ENCODE results near the gene IFIT2.
"Not testable (repeated sequence)": the region's sequence is repeated elsewhere in the genome, so short reads cannot be mapped to it uniquely, and the experiment has no call there.

Gene IFIT2

GRCh38 chr10:89301721-89302445 is at the start of gene IFIT2:
Gene IFIT2 (plus strand): TSS chr10:89302046. CDS start chr10:89302124, 78 bp downstream.
- no peak for DNase-seq

- no peak for DNase-seq
Observed at GRCh38 chr10:89252225-89252585, 49.6 kb upstream of the IFIT2 start.

GRCh38 chr10:89255091-89255579 is 46.7 kb upstream of the IFIT2 start:
- not testable (repeated sequence) for DNase-seq

GRCh38 chr10:89255793-89256192 is 46.1 kb upstream of the IFIT2 start:
- DNase-seq, result no peak

- DNase-seq, result no peak
Observed at GRCh38 chr10:89256340-89256739, 45.5 kb upstream of the IFIT2 start.

- no peak for DNase-seq
Observed at GRCh38 chr10:89256962-89257361, 44.9 kb upstream of the IFIT2 start.

- no peak for DNase-seq
Observed at GRCh38 chr10:89257581-89257980, 44.3 kb upstream of the IFIT2 start.

GRCh38 chr10:89258881-89259280 is 43.0 kb upstream of the IFIT2 start:
- no peak for DNase-seq

GRCh38 chr10:89262086-89263051 is 39.5 kb upstream of the IFIT2 start:
- DNase-seq, result no peak

GRCh38 chr10:89263091-89263490 is 38.8 kb upstream of the IFIT2 start:
- no peak for DNase-seq

GRCh38 chr10:89263531-89263930 is 38.3 kb upstream of the IFIT2 start:
- no peak for DNase-seq

GRCh38 chr10:89266721-89267453 is 35.0 kb upstream of the IFIT2 start:
- DNase-seq, result no peak

GRCh38 chr10:89269433-89270152 is 32.3 kb upstream of the IFIT2 start:
- DNase-seq, result no peak

GRCh38 chr10:89270153-89270483 is 31.7 kb upstream of the IFIT2 start:
- no peak for DNase-seq

GRCh38 chr10:89271532-89271931 is 30.3 kb upstream of the IFIT2 start:
- no peak for DNase-seq

- DNase-seq, result no peak
Observed at GRCh38 chr10:89273680-89274079, 28.2 kb upstream of the IFIT2 start.

- DNase-seq, result no peak
Observed at GRCh38 chr10:89274928-89275327, 26.9 kb upstream of the IFIT2 start.

- DNase-seq, result no peak
Observed at GRCh38 chr10:89275383-89275782, 26.5 kb upstream of the IFIT2 start.

- no peak for DNase-seq
Observed at GRCh38 chr10:89278034-89278535, 23.8 kb upstream of the IFIT2 start.

- DNase-seq, result no peak
Observed at GRCh38 chr10:89278900-89279392, 22.9 kb upstream of the IFIT2 start.

- no peak for DNase-seq
Observed at GRCh38 chr10:89279421-89279869, 22.4 kb upstream of the IFIT2 start.

- no peak for DNase-seq
Observed at GRCh38 chr10:89280508-89280907, 21.3 kb upstream of the IFIT2 start.
